ENCODE measurements around the gene SELENOH.

DNA sequence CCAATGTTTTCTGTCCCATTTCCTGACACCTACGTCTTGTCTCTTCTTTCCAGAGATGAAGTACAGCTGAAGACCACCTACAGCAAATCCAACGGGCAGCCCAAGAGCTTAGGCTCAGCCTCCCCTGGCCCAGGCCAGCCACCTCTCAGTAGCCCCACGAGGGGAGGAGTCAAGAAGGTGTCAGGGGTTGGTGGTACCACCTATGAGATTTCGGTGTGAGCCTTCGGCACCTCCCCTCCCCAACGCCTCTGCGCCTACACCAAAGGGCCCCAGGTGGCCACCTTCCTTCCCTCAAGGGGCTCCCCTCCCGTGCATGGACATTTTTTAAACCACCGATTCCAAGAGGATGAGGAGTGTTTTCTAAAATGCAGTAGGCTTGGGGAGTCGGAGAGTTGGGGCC is 41.5 kb upstream of the SELENOH start:
- TF ChIP-seq, protein P1, sequence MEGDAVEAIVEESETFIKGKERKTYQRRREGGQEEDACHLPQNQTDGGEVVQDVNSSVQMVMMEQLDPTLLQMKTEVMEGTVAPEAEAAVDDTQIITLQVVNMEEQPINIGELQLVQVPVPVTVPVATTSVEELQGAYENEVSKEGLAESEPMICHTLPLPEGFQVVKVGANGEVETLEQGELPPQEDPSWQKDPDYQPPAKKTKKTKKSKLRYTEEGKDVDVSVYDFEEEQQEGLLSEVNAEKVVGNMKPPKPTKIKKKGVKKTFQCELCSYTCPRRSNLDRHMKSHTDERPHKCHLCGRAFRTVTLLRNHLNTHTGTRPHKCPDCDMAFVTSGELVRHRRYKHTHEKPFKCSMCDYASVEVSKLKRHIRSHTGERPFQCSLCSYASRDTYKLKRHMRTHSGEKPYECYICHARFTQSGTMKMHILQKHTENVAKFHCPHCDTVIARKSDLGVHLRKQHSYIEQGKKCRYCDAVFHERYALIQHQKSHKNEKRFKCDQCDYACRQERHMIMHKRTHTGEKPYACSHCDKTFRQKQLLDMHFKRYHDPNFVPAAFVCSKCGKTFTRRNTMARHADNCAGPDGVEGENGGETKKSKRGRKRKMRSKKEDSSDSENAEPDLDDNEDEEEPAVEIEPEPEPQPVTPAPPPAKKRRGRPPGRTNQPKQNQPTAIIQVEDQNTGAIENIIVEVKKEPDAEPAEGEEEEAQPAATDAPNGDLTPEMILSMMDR (IDR thresholded peaks at IDR 0.05): no peak
- no peak for TF ChIP-seq POLR2A (IDR thresholded peaks at IDR 0.05)
